Measurements from ENCODE around the gene RHBDD1. TPM values are rescaled to one million over a fixed set of nuclear protein-coding genes. Genes with fewer than 3 reads are reported as not detected.

The RHBDD1 gene
- total and polyA plus RNA-seq, 2 experiments from 2014 or later: 24.3 to 33.7 TPM

DNA sequence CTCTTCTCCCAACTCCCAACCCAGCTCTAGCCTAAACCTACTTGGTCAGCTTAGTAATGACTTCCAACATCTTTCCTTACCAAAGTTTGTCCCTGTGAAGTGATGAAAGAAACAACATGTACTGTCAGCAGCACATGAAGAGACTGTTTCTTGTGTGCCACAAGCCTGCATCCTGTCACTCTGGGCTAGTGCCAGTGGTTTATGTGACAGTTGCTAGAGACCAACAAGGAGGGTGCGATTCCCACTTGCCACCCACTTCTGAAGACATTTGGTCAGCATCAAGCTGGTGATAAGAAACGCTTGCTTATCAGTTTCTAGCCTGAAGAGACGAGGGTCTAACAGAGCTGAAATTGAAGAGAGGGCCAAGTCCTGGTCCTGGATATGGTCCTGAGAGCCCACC lies 195.5 kb downstream of the RHBDD1 start:
- Histone ChIP-seq H3K9ac (no peak overlapping the region), H3K27ac (no peak overlapping the region), H3K4me3 (no peak overlapping the region), H3K9me3 (ENCODE audit: low read depth) (no peaks in the 10 kb centered on the region), H2AFZ (no peak overlapping the region), H3K36me3 (ENCODE audit: low read depth) (no peaks in the 10 kb centered on the region), H3K4me1 (ENCODE audit: insufficient read depth) (no peaks in the 10 kb centered on the region), H3K79me2 (ENCODE audit: insufficient read depth) (no peaks in the 10 kb centered on the region), H3F3A (ENCODE audit: insufficient read depth) (no peaks in the 10 kb centered on the region), H3K4me2 (ENCODE audit: unreplicated experiment) (no peak overlapping the region), H3K27me3 (replicated peaks; ENCODE audit: insufficient read depth) (no peaks in the 10 kb centered on the region), H3K9me2 (ENCODE audit: insufficient read depth) (no peaks in the 10 kb centered on the region), H4K20me1 (ENCODE audit: insufficient read depth) (no peaks in the 10 kb centered on the region)
- no peak for DNase-seq
- TF ChIP-seq EZH2 (IDR thresholded peaks at IDR 0.05; ENCODE audit: insufficient read depth, poor library complexity, severe bottlenecking) (no peak), EZH2phosphoT487 (IDR thresholded peaks at IDR 0.05; ENCODE audit: insufficient read depth, low read depth) (no peak)
- WGBS, 2 experiments (ENCODE audit: low coverage in 1 of 2, low lambda C conversion rate in 2 of 2, missing lambda C conversion rate in 2 of 2): 62 to 67% methylated on average over 3 of the region's 3 CpGs
- in situ Hi-C loops (cut with MboI): no loop called here

DNA sequence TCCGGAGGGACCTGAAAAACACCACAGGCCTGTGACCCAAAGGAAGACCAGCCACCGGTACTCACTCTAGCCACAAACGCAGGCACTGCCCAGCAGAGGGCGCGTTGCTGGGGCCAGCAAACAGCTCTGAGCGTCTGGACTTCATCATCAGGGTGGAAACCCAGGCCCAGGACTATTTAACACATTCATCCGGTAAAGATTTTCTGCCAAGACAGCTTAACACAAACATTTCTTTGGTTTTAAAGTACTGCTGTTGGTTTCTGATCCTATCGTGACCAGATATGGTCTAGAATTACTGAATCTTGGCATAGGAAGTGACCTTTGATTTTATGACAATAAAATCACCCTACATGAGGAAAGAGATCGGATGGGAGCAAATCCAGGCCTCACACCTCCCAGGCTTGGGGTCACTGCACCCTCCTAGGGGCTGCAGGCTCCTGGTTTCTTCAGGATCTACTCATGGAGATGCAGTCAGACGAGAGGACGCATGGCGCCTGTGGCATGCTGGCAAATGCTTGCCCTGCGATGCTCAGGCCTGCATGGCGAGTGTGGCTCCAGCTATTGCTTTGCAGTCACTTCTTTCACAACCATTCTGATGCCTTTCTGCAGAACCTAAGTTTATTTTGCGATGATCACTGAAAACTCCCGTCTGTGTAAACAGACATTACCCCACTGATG lies 197.8 kb downstream of the RHBDD1 start:
- in situ Hi-C loops (cut with MboI): no loop called here
- no peaks in the 10 kb centered on the region for H3K36me3 ChIP-seq (ENCODE audit: low read depth)
- no peaks in the 10 kb centered on the region for H4K20me1 ChIP-seq (ENCODE audit: insufficient read depth)
- no peaks in the 10 kb centered on the region for H3K9me2 ChIP-seq (ENCODE audit: insufficient read depth)
- no peaks in the 10 kb centered on the region for H3K9me3 ChIP-seq (ENCODE audit: low read depth)
- TF ChIP-seq EZH2 (IDR thresholded peaks at IDR 0.05; ENCODE audit: insufficient read depth, poor library complexity, severe bottlenecking) (no peak), EZH2phosphoT487 (IDR thresholded peaks at IDR 0.05; ENCODE audit: insufficient read depth, low read depth) (no peak)
- peak overlapping the region; percentile 69 for H2AFZ ChIP-seq
- no peak overlapping the region for H3K4me3 ChIP-seq
- peak; percentile 72 for DNase-seq
- H3F3A ChIP-seq (ENCODE audit: insufficient read depth): no peaks in the 10 kb centered on the region
- no peaks in the 10 kb centered on the region for H3K27me3 ChIP-seq (replicated peaks; ENCODE audit: insufficient read depth)
- 44 to 48% methylated on average over 16 of the region's 16 CpGs for WGBS, 2 experiments (ENCODE audit: low coverage in 1 of 2, low lambda C conversion rate in 2 of 2, missing lambda C conversion rate in 2 of 2)
- H3K4me2 ChIP-seq (ENCODE audit: unreplicated experiment): no peak overlapping the region
- H3K4me1 ChIP-seq (ENCODE audit: insufficient read depth): no peaks in the 10 kb centered on the region
- H3K27ac ChIP-seq: no peak overlapping the region
- no peak overlapping the region for H3K9ac ChIP-seq
- H3K79me2 ChIP-seq (ENCODE audit: insufficient read depth): no peaks in the 10 kb centered on the region

DNA sequence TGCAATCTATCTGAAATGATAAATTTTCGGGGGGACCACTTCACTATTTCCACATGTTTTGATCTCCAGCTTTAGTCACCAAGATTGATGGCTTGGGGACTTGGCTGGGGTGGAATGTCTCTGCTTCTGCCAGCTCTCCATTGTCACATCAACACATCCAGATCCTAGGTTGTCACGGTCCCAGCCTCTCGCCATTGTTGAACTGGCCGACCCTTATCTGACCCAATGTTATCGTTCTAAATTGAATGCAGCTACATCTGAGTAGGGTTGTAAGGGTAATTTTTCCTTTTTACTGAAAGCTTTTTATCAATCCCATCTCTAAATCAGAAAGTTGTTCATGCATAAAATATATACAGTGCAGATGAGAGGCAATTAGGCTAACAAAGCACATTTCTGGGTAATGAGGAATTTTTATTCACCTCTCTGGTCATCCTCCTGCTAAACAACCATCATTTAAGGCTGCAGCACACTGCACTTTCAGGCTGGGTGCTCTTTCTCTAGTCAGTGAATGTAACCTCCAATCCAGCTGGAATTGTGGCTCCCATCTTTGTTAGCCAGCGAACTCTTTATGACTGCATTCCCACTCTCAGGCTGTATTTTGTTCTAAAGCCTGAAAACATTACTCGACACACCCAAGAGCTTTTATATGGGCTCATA lies 200.0 kb downstream of the RHBDD1 start:
- Histone ChIP-seq H3K27me3 (replicated peaks; ENCODE audit: insufficient read depth) (no peaks in the 10 kb centered on the region), H3K9me3 (ENCODE audit: low read depth) (no peaks in the 10 kb centered on the region), H3K4me2 (ENCODE audit: unreplicated experiment) (no peak overlapping the region), H3K4me1 (ENCODE audit: insufficient read depth) (no peaks in the 10 kb centered on the region), H3K36me3 (ENCODE audit: low read depth) (no peaks in the 10 kb centered on the region), H3K79me2 (ENCODE audit: insufficient read depth) (no peaks in the 10 kb centered on the region), H3K9ac (no peak overlapping the region), H4K20me1 (ENCODE audit: insufficient read depth) (no peaks in the 10 kb centered on the region), H3F3A (ENCODE audit: insufficient read depth) (no peaks in the 10 kb centered on the region), H3K4me3 (no peak overlapping the region), H3K27ac (no peak overlapping the region), H3K9me2 (ENCODE audit: insufficient read depth) (no peaks in the 10 kb centered on the region), H2AFZ (no peak overlapping the region)
- WGBS, 2 experiments (ENCODE audit: low coverage in 1 of 2, low lambda C conversion rate in 2 of 2, missing lambda C conversion rate in 2 of 2): 22 to 27% methylated on average over 7 of the region's 7 CpGs
- in situ Hi-C loops (cut with MboI): no loop called here
- TF ChIP-seq EZH2phosphoT487 (IDR thresholded peaks at IDR 0.05; ENCODE audit: insufficient read depth, low read depth) (no peak), EZH2 (IDR thresholded peaks at IDR 0.05; ENCODE audit: insufficient read depth, poor library complexity, severe bottlenecking) (no peak)
- DNase-seq: no peak

DNA sequence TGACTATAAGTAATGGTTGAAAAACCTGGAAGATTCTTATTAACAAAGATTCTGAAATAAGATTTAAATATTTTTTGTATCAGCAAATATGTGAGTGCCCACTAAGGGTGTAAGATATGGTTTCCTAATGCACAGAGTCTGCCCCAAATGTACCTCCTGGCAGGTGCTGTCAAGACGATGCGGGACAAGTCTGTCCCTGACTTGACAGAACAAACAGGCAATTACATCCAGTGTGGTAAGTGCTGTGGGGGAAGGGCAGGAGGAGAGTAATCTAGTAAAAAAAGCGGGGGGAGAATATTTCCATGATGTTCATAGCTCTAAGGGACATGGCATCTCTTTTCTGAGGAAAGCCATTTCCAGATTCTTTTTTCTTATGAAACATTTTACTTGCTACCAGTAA lies 200.7 kb downstream of the RHBDD1 start:
- H3K4me1 ChIP-seq (ENCODE audit: insufficient read depth): no peaks in the 10 kb centered on the region
- no peak overlapping the region for H3K9ac ChIP-seq
- no peaks in the 10 kb centered on the region for H3K79me2 ChIP-seq (ENCODE audit: insufficient read depth)
- H3K36me3 ChIP-seq (ENCODE audit: low read depth): no peaks in the 10 kb centered on the region
- H3K4me2 ChIP-seq (ENCODE audit: unreplicated experiment): no peak overlapping the region
- in situ Hi-C loops (cut with MboI): no loop called here
- no peak overlapping the region for H2AFZ ChIP-seq
- no peak overlapping the region for H3K4me3 ChIP-seq
- H4K20me1 ChIP-seq (ENCODE audit: insufficient read depth): no peaks in the 10 kb centered on the region
- H3K27me3 ChIP-seq (replicated peaks; ENCODE audit: insufficient read depth): no peaks in the 10 kb centered on the region
- DNase-seq: no peak
- no peaks in the 10 kb centered on the region for H3K9me2 ChIP-seq (ENCODE audit: insufficient read depth)
- H3F3A ChIP-seq (ENCODE audit: insufficient read depth): no peaks in the 10 kb centered on the region
- WGBS, 2 experiments (ENCODE audit: low coverage in 1 of 2, low lambda C conversion rate in 2 of 2, missing lambda C conversion rate in 2 of 2): 88 to 90% methylated on average over 3 of the region's 3 CpGs
- no peak for TF ChIP-seq EZH2 (IDR thresholded peaks at IDR 0.05; ENCODE audit: insufficient read depth, poor library complexity, severe bottlenecking)
- no peak for TF ChIP-seq EZH2phosphoT487 (IDR thresholded peaks at IDR 0.05; ENCODE audit: insufficient read depth, low read depth)
- no peaks in the 10 kb centered on the region for H3K9me3 ChIP-seq (ENCODE audit: low read depth)
- no peak overlapping the region for H3K27ac ChIP-seq

Measured in GM23248 (cell line).